GM12878 (cell line): Measurements from ENCODE around the gene GDA. TPM values are rescaled to one million over a fixed set of nuclear protein-coding genes. Genes with fewer than 3 reads are reported as not detected.

Experiments
- ATAC-seq: fragments of 200-7000 bp; cut with Tn5 transposase; 3 replicates; pipeline ENCODE4 v1.9.1; 2020; ENCODE audit warnings: mild to moderate bottlenecking, moderate library complexity
- BruUV-seq: library from RNA; stranded (reverse); fragments of 400-500 nt; replicated peaks from 2 replicates; lab custom pipeline; 2021; lab: Mats Ljungman, UMichigan
- CTCF ChIA-PET: fragments of 300-600 bp; sonication (Branson Sonifier 250); formaldehyde crosslinking; extraction: SDS; loops from one replicate; lab custom pipeline; 2021; ENCODE audit warnings: inconsistent platforms; lab: Yijun Ruan, JAX
- POLR2A ChIA-PET: fragments of 350-600 bp; formaldehyde crosslinking; extraction: SDS; loops from one replicate; lab custom pipeline; 2021; ENCODE audit warnings: inconsistent platforms; lab: Charles Lee
- RAD21 ChIA-PET: fragments of 300-600 bp; sonication (Branson Sonifier 250); formaldehyde crosslinking; loops from one replicate; lab custom pipeline; 2023; ENCODE audit warnings: antibody characterized with exemption; ENCODE audit not compliant: unreplicated experiment; lab: Charles Lee
- SMC1A ChIA-PET: fragments of 300-600 bp; sonication (Branson Sonifier 250); formaldehyde crosslinking; loops from one replicate; lab custom pipeline; 2023; ENCODE audit not compliant: unreplicated experiment, uncharacterized antibody; lab: Charles Lee
- DNase-seq: peaks from one replicate; pipeline ENCODE4 v3.0.0-alpha.2; 2011; ENCODE audit warnings: low read depth, low spot score
- FAIRE-seq: peaks from 3 replicates; lab custom pipeline; 2011; peaks lifted over from hg19 to GRCh38; lab: Jason Lieb, UNC
- H2AFZ ChIP-seq: 2 replicates; pipeline ENCODE4 v1.6.0; 2011; ENCODE audit warnings: low read depth, low read length, control low read depth; ENCODE audit not compliant: control insufficient read depth
- H3K27ac ChIP-seq: 2 replicates; pipeline ENCODE4 v1.5.1; 2011; ENCODE audit warnings: control low read depth; ENCODE audit not compliant: control insufficient read depth, insufficient read depth
- H3K27me3 ChIP-seq, 2 experiments: replicated peaks in 1 of 2; 2 replicates each; pipeline versions ENCODE4 v1.6.0 to v1.6.1; 2011; ENCODE audit warnings: low read length in 1 of 2; ENCODE audit not compliant: control insufficient read depth in 2 of 2, insufficient read depth in 2 of 2
- H3K36me3 ChIP-seq, 2 experiments: 2 replicates each; pipeline ENCODE4 v1.5.1; 2011; ENCODE audit warnings: low read length in 1 of 2; ENCODE audit not compliant: control insufficient read depth in 2 of 2, insufficient read depth in 2 of 2
- H3K4me1 ChIP-seq: 2 replicates; pipeline ENCODE4 v1.6.1; 2011; ENCODE audit warnings: mild to moderate bottlenecking, low read length, moderate library complexity, mixed read lengths; ENCODE audit not compliant: control insufficient read depth, insufficient read depth
- H3K4me2 ChIP-seq: 2 replicates; pipeline ENCODE4 v1.6.0; 2011; ENCODE audit warnings: control low read depth; ENCODE audit not compliant: control insufficient read depth, insufficient read depth
- H3K4me3 ChIP-seq: fragments of 200-600 bp; sonication (generic); 2 replicates; pipeline ENCODE4 v1.5.1; 2016
- H3K79me2 ChIP-seq: 2 replicates; pipeline ENCODE4 v1.6.0; 2011; ENCODE audit warnings: low read length; ENCODE audit not compliant: control insufficient read depth, insufficient read depth
- H3K9ac ChIP-seq: 2 replicates; pipeline ENCODE4 v1.8.0; 2011; ENCODE audit warnings: low read length, control low read depth, mixed read lengths; ENCODE audit not compliant: control insufficient read depth, insufficient read depth
- H3K9me3 ChIP-seq: replicated peaks from 3 replicates; pipeline ENCODE4 v1.5.1; 2011; ENCODE audit warnings: mild to moderate bottlenecking, low read length; ENCODE audit not compliant: control insufficient read depth, insufficient read depth
- H4K20me1 ChIP-seq: 2 replicates; pipeline ENCODE4 v1.6.0; 2011; ENCODE audit not compliant: control insufficient read depth, insufficient read depth
- ASH2L ChIP-seq: fragments of 300-600, 200-600 bp; sonication (generic); IDR thresholded peaks from 2 replicates; pipeline ENCODE4 v1.6.1; 2017; ENCODE audit warnings: low read depth, mild to moderate bottlenecking, borderline replicate concordance
- BACH1 ChIP-seq: fragments of 450-650 bp; IDR thresholded peaks from 2 replicates; pipeline ENCODE4 v1.6.1; 2017; ENCODE audit warnings: mild to moderate bottlenecking, borderline replicate concordance
- EED ChIP-seq: sonication (generic); IDR thresholded peaks from 2 replicates; pipeline ENCODE4 v1.6.1; 2016; ENCODE audit warnings: antibody characterized with exemption, low read depth
- PML ChIP-seq: IDR thresholded peaks from 2 replicates; pipeline ENCODE4 v1.6.1; 2012; ENCODE audit warnings: low read length, inconsistent platforms
- RFX5 ChIP-seq: IDR thresholded peaks from 2 replicates; pipeline ENCODE4 v1.6.1; 2011; ENCODE audit warnings: low read depth, low read length, improper control_type of control experiment
- SPI1 ChIP-seq: IDR thresholded peaks from 2 replicates; pipeline ENCODE4 v1.6.1; 2011; ENCODE audit warnings: low read depth, mild to moderate bottlenecking, low read length, moderate library complexity, borderline replicate concordance; ENCODE audit not compliant: insufficient read depth
- STAT1 ChIP-seq: fragments of 450-650 bp; conservative IDR thresholded peaks from 2 replicates; pipeline ENCODE4 v1.6.1; 2014; ENCODE audit warnings: antibody characterized with exemption, mild to moderate bottlenecking
- WGBS: methylation state at CpG from one replicate; pipeline ENCODE4 v1.1.6; 2016; ENCODE audit warnings: low lambda C conversion rate; ENCODE audit not compliant: insufficient replicate concordance, insufficient coverage; ENCODE audit errors: missing lambda C conversion rate; 5-methylcytosine and 5-hydroxymethylcytosine counted together
- in situ Hi-C: fragments of 300-500 bp; cut with MboI; formaldehyde crosslinking; loops from 9 replicates; pipeline ENCODE4 v1.14.3; 2018; ENCODE audit warnings: mixed read lengths
- intact Hi-C: fragments of 100-400 bp; cut with micrococcal nuclease; formaldehyde crosslinking; loops from one replicate; pipeline ENCODE4 v1.14.2; 2022; ENCODE audit not compliant: unreplicated experiment
- polyA plus RNA-seq, 11 experiments: library from polyadenylated mRNA; depleted of rRNA in 4 of 11; unstranded in 6 of 11; stranded (reverse) in 5 of 11; fragments of >200 nt; fragmentation: Nextera tagmentation in 4 of 11; fragmentation: Illumina TruSeq in 1 of 11; extraction: Ambion mirVana in 4 of 11; extraction: Trizol in 1 of 11; gene quantifications; 1 replicate in 1 of 11; 2 replicates in 10 of 11; pipeline versions ENCODE4 v1.2.1 to v1.2.3, GENCODE V29; 2011 to 2016; ENCODE audit warnings: inconsistent platforms in 2 of 11, missing spikeins in 2 of 11, low read depth in 1 of 11
- total RNA-seq, 4 experiments: library from RNA; depleted of rRNA in 3 of 4; stranded (reverse); fragments of >200 nt in 3 of 4; fragmentation: Illumina TruSeq in 1 of 4; extraction: Trizol in 1 of 4; gene quantifications; 2 replicates each; pipeline versions ENCODE4 v1.2.1 to v1.2.3, GENCODE V29; 2013 to 2021
- TF ChIP-seq, protein P1 (sequence below): fragments of 450-650 bp; formaldehyde crosslinking; IDR thresholded peaks from 2 replicates; pipeline ENCODE4 v1.5.0; 2022; ENCODE audit warnings: mild to moderate bottlenecking, missing genetic modification characterization
- TF ChIP-seq, protein P2 (sequence below): fragments of 450-650 bp; IDR thresholded peaks from 2 replicates; pipeline ENCODE4 v1.6.1; 2016; ENCODE audit warnings: mild to moderate bottlenecking
- TF ChIP-seq, protein P3 (sequence below): IDR thresholded peaks from 2 replicates; pipeline ENCODE4 v1.6.1; 2012; ENCODE audit warnings: mild to moderate bottlenecking, low read depth, low read length

The GDA gene
- total and polyA plus RNA-seq, 10 of the 15 experiments (the other 5 are each of a cell fraction or from before 2014, with no cell fraction given) = 0.19 to 17.9 (median 0.48) TPM; not detected in 2

DNA sequence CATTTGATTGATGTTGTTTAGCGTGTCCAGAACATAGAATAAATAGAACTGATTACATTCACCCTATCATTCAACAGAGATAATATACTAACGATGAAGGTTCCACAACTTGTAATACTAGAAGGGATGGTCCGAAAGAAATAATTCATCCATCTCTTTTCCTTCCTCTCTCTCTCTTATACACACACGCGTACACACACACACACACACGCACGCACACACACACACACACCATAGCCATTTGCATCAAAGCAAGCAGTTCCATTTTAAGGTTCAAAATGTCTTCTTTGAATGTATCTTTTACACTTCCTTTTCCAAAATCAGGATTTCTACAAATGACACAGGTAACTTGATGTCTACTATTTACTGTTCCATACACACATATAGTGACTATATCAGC, 887 bp downstream of the GDA start:
- FAIRE-seq = no peak
- no peak overlapping the region for H3K9ac ChIP-seq

DNA sequence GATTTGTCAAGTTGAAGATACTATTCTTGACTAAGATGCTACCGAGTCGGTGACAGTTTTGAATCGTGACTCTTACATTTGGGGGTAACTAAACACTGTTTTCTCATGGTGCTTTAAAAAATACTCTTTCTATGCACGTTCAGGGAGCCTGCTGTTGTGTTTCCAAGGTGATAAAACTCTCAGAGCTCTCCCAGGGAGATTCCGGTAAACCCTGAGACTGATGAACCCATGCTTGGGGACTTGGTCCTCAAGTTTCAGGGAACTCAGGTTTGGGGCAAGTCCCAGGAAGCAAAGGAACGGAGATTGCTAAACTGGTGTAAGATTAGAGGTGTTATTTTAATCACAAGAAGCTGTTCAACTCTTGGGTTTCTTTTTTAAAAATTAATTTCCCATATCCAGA, 1.4 kb downstream of the GDA start:
- no peak for ATAC-seq
- Histone ChIP-seq H2AFZ (no peak overlapping the region), H3K9ac (no peak overlapping the region), H3K36me3 (no peaks in the 10 kb centered on the region), H4K20me1 (no peaks in the 10 kb centered on the region), H3K4me1 (no peaks in the 10 kb centered on the region; the same call in 1 of the 2 replicates), H3K27ac (no peak overlapping the region), H3K27me3 (peaks cover 2 to 3% of the 10 kb centered on the region in 2 experiments; a peak in 2 of 4 replicates), H3K4me3 (no peak overlapping the region), H3K9me3 (no peaks in the 10 kb centered on the region; the same call in 2 of the 3 replicates), H3K79me2 (no peaks in the 10 kb centered on the region), H3K4me2 (no peak overlapping the region)
- ChIA-PET RAD21 (no interaction called here), CTCF (interaction anchor here (0.8 to 1.7 kb wide), 4 partner anchors 53 to 122 kb away, joined by 3 to 6 read pairs (median 4); no protein-coding TSS in a partner anchor), POLR2A (no interaction called here), SMC1A (interaction anchor here (0.7 to 2.5 kb wide), 6 partner anchors 11 to 111 kb away, joined by 3 to 9 read pairs (median 3); no protein-coding TSS in a partner anchor)
- intact Hi-C loops = no loop called here
- in situ Hi-C loops = no loop called here
- DNase-seq = no peak
- BruUV-seq = no TSS peak
- no peak for FAIRE-seq
- 59% methylated on average over 6 of the region's 6 CpGs for WGBS
- TF ChIP-seq STAT1 (no peak), ASH2L (no peak), PML (no peak)
- TF ChIP-seq, protein P1, sequence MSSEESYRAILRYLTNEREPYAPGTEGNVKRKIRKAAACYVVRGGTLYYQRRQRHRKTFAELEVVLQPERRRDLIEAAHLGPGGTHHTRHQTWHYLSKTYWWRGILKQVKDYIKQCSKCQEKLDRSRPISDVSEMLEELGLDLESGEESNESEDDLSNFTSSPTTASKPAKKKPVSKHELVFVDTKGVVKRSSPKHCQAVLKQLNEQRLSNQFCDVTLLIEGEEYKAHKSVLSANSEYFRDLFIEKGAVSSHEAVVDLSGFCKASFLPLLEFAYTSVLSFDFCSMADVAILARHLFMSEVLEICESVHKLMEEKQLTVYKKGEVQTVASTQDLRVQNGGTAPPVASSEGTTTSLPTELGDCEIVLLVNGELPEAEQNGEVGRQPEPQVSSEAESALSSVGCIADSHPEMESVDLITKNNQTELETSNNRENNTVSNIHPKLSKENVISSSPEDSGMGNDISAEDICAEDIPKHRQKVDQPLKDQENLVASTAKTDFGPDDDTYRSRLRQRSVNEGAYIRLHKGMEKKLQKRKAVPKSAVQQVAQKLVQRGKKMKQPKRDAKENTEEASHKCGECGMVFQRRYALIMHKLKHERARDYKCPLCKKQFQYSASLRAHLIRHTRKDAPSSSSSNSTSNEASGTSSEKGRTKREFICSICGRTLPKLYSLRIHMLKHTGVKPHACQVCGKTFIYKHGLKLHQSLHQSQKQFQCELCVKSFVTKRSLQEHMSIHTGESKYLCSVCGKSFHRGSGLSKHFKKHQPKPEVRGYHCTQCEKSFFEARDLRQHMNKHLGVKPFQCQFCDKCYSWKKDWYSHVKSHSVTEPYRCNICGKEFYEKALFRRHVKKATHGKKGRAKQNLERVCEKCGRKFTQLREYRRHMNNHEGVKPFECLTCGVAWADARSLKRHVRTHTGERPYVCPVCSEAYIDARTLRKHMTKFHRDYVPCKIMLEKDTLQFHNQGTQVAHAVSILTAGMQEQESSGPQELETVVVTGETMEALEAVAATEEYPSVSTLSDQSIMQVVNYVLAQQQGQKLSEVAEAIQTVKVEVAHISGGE (CRISPR knock-in tag) = no peak
- TF ChIP-seq, protein P2, sequence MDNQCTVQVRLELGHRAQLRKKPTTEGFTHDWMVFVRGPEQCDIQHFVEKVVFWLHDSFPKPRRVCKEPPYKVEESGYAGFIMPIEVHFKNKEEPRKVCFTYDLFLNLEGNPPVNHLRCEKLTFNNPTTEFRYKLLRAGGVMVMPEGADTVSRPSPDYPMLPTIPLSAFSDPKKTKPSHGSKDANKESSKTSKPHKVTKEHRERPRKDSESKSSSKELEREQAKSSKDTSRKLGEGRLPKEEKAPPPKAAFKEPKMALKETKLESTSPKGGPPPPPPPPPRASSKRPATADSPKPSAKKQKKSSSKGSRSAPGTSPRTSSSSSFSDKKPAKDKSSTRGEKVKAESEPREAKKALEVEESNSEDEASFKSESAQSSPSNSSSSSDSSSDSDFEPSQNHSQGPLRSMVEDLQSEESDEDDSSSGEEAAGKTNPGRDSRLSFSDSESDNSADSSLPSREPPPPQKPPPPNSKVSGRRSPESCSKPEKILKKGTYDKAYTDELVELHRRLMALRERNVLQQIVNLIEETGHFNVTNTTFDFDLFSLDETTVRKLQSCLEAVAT = no peak
- TF ChIP-seq, protein P3, sequence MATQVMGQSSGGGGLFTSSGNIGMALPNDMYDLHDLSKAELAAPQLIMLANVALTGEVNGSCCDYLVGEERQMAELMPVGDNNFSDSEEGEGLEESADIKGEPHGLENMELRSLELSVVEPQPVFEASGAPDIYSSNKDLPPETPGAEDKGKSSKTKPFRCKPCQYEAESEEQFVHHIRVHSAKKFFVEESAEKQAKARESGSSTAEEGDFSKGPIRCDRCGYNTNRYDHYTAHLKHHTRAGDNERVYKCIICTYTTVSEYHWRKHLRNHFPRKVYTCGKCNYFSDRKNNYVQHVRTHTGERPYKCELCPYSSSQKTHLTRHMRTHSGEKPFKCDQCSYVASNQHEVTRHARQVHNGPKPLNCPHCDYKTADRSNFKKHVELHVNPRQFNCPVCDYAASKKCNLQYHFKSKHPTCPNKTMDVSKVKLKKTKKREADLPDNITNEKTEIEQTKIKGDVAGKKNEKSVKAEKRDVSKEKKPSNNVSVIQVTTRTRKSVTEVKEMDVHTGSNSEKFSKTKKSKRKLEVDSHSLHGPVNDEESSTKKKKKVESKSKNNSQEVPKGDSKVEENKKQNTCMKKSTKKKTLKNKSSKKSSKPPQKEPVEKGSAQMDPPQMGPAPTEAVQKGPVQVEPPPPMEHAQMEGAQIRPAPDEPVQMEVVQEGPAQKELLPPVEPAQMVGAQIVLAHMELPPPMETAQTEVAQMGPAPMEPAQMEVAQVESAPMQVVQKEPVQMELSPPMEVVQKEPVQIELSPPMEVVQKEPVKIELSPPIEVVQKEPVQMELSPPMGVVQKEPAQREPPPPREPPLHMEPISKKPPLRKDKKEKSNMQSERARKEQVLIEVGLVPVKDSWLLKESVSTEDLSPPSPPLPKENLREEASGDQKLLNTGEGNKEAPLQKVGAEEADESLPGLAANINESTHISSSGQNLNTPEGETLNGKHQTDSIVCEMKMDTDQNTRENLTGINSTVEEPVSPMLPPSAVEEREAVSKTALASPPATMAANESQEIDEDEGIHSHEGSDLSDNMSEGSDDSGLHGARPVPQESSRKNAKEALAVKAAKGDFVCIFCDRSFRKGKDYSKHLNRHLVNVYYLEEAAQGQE = no peak

More for the DNA sequence above, 887 bp downstream of the GDA start:
- TF ChIP-seq SPI1 (no peak), RFX5 (no peak), BACH1 (no peak), EED (no peak)
- intact Hi-C loops (no loop called here), in situ Hi-C loops (no loop called here)
- Histone ChIP-seq H3K27ac (no peak overlapping the region), H3K36me3 (no peaks in the 10 kb centered on the region), H2AFZ (no peak overlapping the region), H3K4me2 (no peak overlapping the region), H3K4me3 (no peak overlapping the region), H3K79me2 (no peaks in the 10 kb centered on the region), H3K27me3 (peaks cover 2 to 3% of the 10 kb centered on the region in 2 experiments; a peak in 2 of 4 replicates), H3K9me3 (no peaks in the 10 kb centered on the region), H4K20me1 (no peaks in the 10 kb centered on the region), H3K4me1 (no peaks in the 10 kb centered on the region; the same call in 1 of the 2 replicates)
- no TSS peak for BruUV-seq
- WGBS = 60% methylated on average over 7 of the region's 7 CpGs
- ATAC-seq (no peak), DNase-seq (no peak)
- SMC1A ChIA-PET = interaction anchor here (0.7 to 2.5 kb wide), 4 partner anchors 12 to 45 kb away, joined by 3 to 9 read pairs (median 3); no protein-coding TSS in a partner anchor
- POLR2A ChIA-PET = no interaction called here
- RAD21 ChIA-PET = no interaction called here
- CTCF ChIA-PET = interaction anchor here (1.3 kb wide), 1 partner anchor 53 kb away, joined by 4 read pairs; no protein-coding TSS in a partner anchor
